Inflammatory macrophage treated with lipopolysaccharide for 4 hours (primary cell): ENCODE data around the gene CRACR2B.

Experiments used
- DNase-seq: peaks from one replicate; pipeline ENCODE4 v3.0.0-alpha.2; 2020

CRACR2B gene

GRCh38 chr11:827897-828192, at the start of gene CRACR2B:
TSS of gene CRACR2B (plus strand) at chr11:827919. CDS start at chr11:828608, 689 bp downstream.
- DNase-seq = no peak

- DNase-seq = no peak
Observed at GRCh38 chr11:778976-779954, 48.5 kb upstream of the CRACR2B start.

DNA sequence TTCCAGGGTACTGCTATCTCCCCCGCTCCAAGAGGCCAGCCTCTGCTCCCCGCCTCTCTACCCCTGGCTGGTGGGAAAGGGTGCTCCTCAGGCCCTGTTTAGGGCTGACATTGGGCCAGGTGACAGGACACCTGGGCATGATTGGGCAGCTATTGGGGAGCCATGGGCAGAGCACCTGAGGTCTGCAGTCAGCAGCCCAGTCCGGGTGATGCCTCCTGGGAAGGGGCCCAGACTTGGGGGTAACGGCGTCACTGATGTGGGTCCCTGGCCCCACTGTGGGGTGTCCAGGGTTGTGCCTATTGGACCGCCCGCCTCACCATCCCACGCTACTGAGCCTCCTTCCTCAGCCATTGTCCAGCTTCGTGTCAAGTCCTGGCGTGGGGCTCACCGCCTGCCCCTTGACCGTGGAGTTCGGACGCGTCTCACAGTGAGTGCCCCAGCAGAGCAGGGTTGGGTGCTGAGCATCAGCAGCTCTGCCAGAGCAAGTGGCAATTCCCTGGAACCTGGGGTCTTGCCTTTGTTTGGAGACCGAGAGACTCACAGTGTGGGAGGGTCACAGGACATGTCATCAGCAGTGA, 47.7 kb upstream of the CRACR2B start:
- no peak for DNase-seq

GRCh38 chr11:782264-783174, 45.2 kb upstream of the CRACR2B start:
- DNase-seq = no peak

GRCh38 chr11:783581-784015, 44.1 kb upstream of the CRACR2B start:
- no peak for DNase-seq

DNA sequence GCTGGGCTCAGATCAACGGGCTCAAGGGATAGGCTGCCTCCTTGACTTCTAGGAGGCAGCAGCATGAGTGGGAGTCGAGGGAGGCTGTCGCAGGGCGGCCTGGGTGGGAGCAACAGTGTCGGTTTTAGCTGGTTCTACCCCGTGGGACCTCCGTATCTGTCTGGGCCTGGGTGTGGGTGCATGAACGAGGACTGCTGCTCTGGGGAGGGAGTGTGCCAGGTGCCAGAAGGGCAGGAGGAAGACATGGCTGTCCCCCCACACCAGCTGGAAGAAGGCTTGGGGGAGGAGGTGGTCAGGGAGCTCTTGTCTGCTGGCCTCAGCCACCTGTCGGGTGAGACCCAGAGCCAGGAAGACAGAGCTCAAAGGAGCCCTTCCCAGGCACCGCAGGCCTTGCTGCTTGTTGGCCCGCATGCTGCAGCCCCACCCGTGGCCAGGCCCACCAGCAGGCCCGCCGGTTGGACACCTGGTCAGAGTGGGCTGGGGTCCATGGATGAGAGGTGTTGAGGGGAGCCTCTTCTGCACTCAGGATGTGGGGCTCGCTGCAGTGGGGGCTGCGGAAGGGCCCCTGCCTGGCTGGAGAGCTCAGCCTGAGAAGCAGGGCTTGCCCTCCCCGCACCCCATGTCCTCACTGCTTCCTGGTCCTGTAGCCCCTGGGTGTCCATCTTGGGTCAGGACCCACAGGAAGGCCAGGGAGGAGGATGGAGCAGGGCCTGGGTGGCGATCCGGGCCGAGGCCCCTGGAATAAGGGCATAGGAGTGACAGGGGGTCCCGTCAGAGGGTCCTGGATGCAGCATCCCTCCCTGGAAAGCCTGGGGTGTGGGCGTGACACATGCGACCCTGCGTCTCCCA, 41.3 kb upstream of the CRACR2B start:
- DNase-seq = no peak

DNA sequence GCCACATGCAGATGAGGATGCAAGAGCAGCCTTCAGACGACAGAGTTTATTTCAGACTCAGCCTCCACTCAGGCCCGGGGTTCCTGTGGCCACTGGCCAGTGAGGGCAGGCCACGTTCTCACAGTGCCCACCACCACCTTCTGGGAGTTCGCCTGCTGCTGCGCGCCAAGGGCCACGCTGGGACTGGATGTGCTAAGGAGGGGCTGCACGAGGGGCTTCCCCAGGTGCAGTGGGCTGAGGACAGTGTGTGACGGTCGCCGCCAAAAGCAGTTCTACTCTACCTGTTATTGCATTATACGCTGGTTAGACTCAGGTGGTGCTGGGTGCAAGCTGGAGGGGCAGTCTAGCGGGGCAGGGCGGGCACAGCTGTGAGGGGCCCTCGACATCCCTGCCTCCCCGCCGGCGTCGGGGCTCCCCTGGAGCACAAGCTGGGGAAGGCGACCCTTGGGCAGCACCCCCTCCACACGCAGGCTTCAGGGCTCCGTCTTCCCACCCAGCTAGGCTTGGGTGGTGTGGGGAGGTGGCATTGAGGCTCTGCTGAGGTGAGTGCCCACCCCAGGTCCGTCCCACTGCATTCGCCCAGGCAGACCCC, 40.5 kb upstream of the CRACR2B start:
- DNase-seq = no peak

DNA sequence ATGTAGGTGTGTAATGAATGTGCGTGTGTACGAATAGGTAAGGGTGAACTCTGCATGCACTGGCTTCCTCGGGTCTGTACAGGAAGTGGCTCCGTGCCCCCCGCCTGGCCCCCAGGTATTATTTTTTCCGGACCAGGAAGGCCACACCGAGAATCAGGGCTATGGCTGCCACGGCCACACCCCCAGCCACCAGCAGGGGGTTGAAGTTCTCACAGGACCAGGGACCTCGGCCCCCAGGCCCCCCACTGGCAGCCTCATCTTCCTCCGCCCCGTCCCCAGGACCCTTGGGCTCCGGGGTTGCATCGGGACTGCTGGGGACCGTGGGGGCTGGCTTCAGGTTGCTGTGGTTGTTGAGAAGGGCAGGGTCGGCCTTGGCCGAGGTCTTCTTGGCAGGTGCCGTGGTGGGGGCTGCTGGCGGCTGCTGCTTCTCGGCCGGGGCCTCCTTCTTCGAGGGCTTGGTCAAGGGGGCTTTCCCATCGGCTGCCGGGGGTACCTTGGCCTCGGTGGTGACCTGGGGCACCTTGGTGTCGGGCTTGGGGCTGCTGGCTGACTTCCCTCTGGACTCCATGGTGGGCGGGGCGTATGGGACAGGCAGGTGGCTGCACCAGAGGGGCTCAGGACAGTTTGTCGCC, 39.6 kb upstream of the CRACR2B start:
- no peak for DNase-seq

- DNase-seq = no peak
Observed at GRCh38 chr11:788953-789940, 38.5 kb upstream of the CRACR2B start.

DNA sequence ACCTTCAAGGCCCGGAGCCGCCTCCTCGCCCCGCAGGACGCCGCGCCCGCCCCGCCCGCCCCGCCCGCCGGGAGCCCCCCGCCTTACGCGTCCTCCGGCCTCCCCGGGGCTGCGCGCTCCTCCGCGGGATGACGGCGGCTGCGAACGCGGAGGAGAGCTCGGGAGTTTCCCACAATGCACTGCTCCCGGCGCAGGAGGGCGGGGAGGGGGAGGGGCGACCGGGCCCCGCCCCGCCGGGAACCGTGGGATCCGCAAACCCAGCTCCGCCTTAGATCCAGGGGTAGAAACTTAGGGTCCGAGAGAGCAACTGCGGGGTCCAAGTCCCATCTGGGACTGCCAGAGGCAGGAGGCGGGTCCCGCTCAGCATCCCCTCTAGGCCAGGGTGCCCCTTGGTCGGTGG, 37.8 kb upstream of the CRACR2B start, which contains the start of gene CEND1:
TSS of gene CEND1 (minus strand) at position 148 of the 400 bp plus-strand sequence. CDS start 1,514 bp downstream, outside the sequence.
- DNase-seq = peak; percentile 14

- no peak for DNase-seq
Observed at GRCh38 chr11:790721-791564, 36.8 kb upstream of the CRACR2B start.

- no peak for DNase-seq
Observed at GRCh38 chr11:791658-792534, 35.8 kb upstream of the CRACR2B start.

DNA sequence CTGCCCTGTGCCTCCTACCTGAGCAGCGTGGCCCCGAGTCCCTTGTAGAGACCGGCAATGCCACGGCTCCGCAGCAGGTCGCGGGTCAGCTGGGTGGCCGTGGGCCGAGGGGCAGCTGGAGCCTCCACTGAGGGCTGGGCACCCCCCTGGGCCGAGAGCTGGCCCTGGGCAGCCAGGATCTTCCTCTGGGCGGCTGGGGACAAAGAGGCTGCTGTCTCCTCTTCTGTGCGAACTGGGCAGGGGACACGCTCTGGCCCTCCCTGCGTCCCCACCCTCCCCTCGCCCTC, 35.2 kb upstream of the CRACR2B start:
- DNase-seq = no peak

- DNase-seq = no peak
Observed at GRCh38 chr11:792873-793272, 34.8 kb upstream of the CRACR2B start.

- DNase-seq = no peak
Observed at GRCh38 chr11:793556-793955, 34.2 kb upstream of the CRACR2B start.

DNA sequence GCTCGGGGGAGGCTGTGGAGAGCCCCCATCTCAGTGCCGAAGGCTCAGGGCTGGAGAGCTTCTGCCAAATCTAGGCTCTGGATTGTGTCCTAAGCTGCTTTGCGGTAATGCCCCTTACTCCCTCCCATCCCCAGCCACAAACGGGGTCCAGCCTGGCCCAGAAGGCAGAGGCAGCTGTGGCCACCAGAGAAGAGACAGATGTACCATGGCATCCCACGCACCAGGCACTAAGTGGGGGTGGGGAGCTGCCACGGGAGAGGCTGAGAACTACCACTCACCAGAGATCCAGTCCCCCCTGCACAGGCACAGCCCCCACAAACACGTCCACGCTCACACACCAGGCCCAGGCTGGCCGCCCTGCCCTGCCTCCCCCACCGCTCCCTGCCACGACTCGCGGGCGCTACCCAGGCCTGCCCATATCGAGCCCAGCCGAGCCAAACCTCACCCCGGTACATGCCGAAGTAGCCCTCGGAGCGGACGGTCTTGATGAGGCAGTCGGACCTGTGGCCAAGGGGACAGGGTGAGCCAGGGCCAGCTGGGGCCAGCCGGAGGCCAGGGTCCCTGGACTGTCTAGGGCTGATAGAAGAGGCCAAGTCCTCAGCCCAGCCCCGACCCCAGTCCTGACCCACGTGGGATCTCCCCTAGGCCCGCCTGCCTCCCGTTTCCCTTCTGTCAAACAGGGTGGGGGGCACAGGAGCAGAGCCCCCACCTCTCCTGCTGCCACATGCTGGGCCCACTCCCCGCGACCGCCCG, 33.5 kb upstream of the CRACR2B start:
- DNase-seq = no peak
